CD4-positive, alpha-beta memory T cell (primary cell): Measurements from ENCODE around the gene AIM2. TPM values are rescaled to one million over a fixed set of nuclear protein-coding genes. Genes with fewer than 3 reads are reported as not detected.

ENCODE experiments used
- CTCF ChIA-PET: fragments of 350-600 bp; sonication (Branson Sonifier 250); formaldehyde crosslinking; loops from one replicate; lab custom pipeline; 2021; ENCODE audit warnings: inconsistent platforms; ENCODE audit not compliant: partially characterized antibody; lab: Charles Lee
- POLR2A ChIA-PET: fragments of 350-600 bp; sonication (Branson Sonifier 250); formaldehyde crosslinking; loops from one replicate; lab custom pipeline; 2021; ENCODE audit not compliant: partially characterized antibody; lab: Charles Lee
- DNase-seq, 5 donors: peaks; one replicate each; pipeline versions ENCODE4 v3.0.0 to v3.0.0-alpha.2; 2020 to 2022; ENCODE audit warnings: mixed read lengths in 1 of 5
- H3K27ac ChIP-seq: one replicate; pipeline ENCODE4 v1.7.0; 2013; ENCODE audit warnings: low read depth, low read length
- H3K27me3 ChIP-seq: 2 replicates; pipeline ENCODE4 v1.7.0; 2013; ENCODE audit warnings: mild to moderate bottlenecking, low read length, moderate library complexity; ENCODE audit not compliant: insufficient read depth
- H3K36me3 ChIP-seq: 2 replicates; pipeline ENCODE4 v1.7.0; 2013; ENCODE audit warnings: mild to moderate bottlenecking, low read length, moderate library complexity; ENCODE audit not compliant: insufficient read depth
- H3K4me1 ChIP-seq: 2 replicates; pipeline ENCODE4 v1.7.0; 2013; ENCODE audit warnings: mild to moderate bottlenecking, low read length, moderate library complexity; ENCODE audit not compliant: insufficient read depth
- H3K4me3 ChIP-seq, 2 donors: one replicate each; pipeline ENCODE4 v1.7.0; 2013; ENCODE audit warnings: low read length in 2 of 2, mild to moderate bottlenecking in 1 of 2
- H3K9me3 ChIP-seq, 2 donors: one replicate each; pipeline ENCODE4 v1.7.0; 2013; ENCODE audit warnings: low read length in 2 of 2, control low read depth in 1 of 2; ENCODE audit not compliant: control insufficient read depth in 1 of 2
- H3K27ac Mint-ChIP-seq, 7 donors: one replicate each; pipeline ENCODE4 v1.8.0; 2020 to 2021; ENCODE audit warnings: mixed read lengths in 7 of 7, mild to moderate bottlenecking in 6 of 7, inconsistent platforms in 3 of 7, moderate library complexity in 3 of 7
- H3K27me3 Mint-ChIP-seq, 2 donors: one replicate each; pipeline ENCODE4 v1.8.0; 2020 to 2021; ENCODE audit warnings: mixed read lengths in 2 of 2
- H3K36me3 Mint-ChIP-seq, 2 donors: one replicate each; pipeline ENCODE4 v1.8.0; 2020 to 2021; ENCODE audit warnings: mixed read lengths in 2 of 2, inconsistent platforms in 1 of 2, mild to moderate bottlenecking in 1 of 2
- H3K4me1 Mint-ChIP-seq, 4 donors: one replicate each; pipeline ENCODE4 v1.8.0; 2020 to 2021; ENCODE audit warnings: mixed read lengths in 4 of 4, mild to moderate bottlenecking in 1 of 4
- H3K4me3 Mint-ChIP-seq, 8 donors: one replicate each; pipeline ENCODE4 v1.8.0; 2020 to 2021; ENCODE audit warnings: mixed read lengths in 8 of 8, mild to moderate bottlenecking in 7 of 8, moderate library complexity in 6 of 8, inconsistent platforms in 3 of 8
- H3K9me3 Mint-ChIP-seq, 8 donors: one replicate each; pipeline ENCODE4 v1.8.0; 2020 to 2021; ENCODE audit warnings: mixed read lengths in 8 of 8, mild to moderate bottlenecking in 5 of 8, inconsistent platforms in 3 of 8, moderate library complexity in 1 of 8
- intact Hi-C: fragments of 100-400 bp; cut with micrococcal nuclease; formaldehyde crosslinking; loops from one replicate; pipeline ENCODE4 v1.15.1; 2023
- polyA plus RNA-seq, 2 donors: library from polyadenylated mRNA; unstranded; fragments of 300-500 nt; fragmentation: Illumina TruSeq; gene quantifications; one replicate each; pipeline ENCODE4 v1.2.3, GENCODE V29; 2021
- total RNA-seq, 2 experiments: library from RNA; stranded (reverse); gene quantifications; one replicate each; pipeline ENCODE4 v1.2.3, GENCODE V29; 2021

AIM2 gene
- total and polyA plus RNA-seq, 4 experiments from 2014 or later: 2.9 to 8.1 (median 7.9) TPM

GRCh38 chr1:159014003-159014571, 62.5 kb downstream of the AIM2 start:
- Histone ChIP-seq H3K27ac (peak overlapping the region; percentile 59), H3K9me3 (no peaks in the 10 kb centered on the region), H3K4me1 (peaks cover 59% of the 10 kb centered on the region), H3K4me3 (peak overlapping the region; percentile 64 to 66), H3K27me3 (no peaks in the 10 kb centered on the region), H3K36me3 (peaks cover 32% of the 10 kb centered on the region)
- intact Hi-C loops: loop anchor here (2.0 to 5.0 kb wide), 3 partner anchors 15 to 63 kb away; partner anchors contain the start of gene AIM2
- Mint-ChIP-seq H3K27ac (peak overlapping the region; percentile 18 to 97 (median 90)), H3K9me3 (peaks cover 0 to 3% (median 0%) of the 10 kb centered on the region in 8 donors), H3K27me3 (no peaks in the 10 kb centered on the region), H3K4me1 (peaks cover 47 to 82% (median 57%) of the 10 kb centered on the region in 4 donors), H3K36me3 (peaks cover 49 to 66% of the 10 kb centered on the region in 2 donors), H3K4me3 (peak overlapping the region; percentile 88 to 98 (median 94))
- DNase-seq: no peak
- POLR2A ChIA-PET: interaction anchor here (1.5 to 5.7 kb wide), 2 partner anchors 11 to 55 kb away, joined by 4 to 42 read pairs; no protein-coding TSS in a partner anchor
- CTCF ChIA-PET: no interaction called here

DNA sequence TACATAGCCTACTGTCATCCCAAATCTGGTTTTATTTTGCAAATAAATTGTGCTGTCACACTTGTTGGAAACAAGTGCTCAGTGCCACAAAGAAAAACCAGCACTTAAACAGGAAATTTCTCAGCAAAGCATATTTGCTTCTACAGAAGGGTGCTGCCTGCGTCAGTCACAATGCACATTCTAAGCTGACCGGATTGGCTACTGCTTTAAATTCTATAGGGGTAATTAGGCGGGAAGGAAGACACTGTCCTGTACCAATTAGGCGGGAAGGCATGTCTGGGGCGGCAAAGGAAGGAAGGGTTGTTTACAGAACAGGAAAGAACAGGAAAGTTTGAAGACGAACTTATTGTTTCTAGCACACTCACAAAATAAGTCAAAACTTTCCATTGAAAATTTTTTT, 64.1 kb downstream of the AIM2 start:
- Mint-ChIP-seq H3K4me1 (peaks cover 49 to 83% (median 57%) of the 10 kb centered on the region in 4 donors), H3K27ac (peak overlapping the region; percentile 85 to 97 (median 92)), H3K9me3 (peaks cover 0 to 3% (median 0%) of the 10 kb centered on the region in 8 donors), H3K27me3 (no peaks in the 10 kb centered on the region), H3K36me3 (peaks cover 40 to 51% of the 10 kb centered on the region in 2 donors), H3K4me3 (peak overlapping the region; percentile 88 to 98 (median 94))
- H3K27ac ChIP-seq: peak overlapping the region; percentile 59
- no peaks in the 10 kb centered on the region for H3K27me3 ChIP-seq
- H3K4me3 ChIP-seq: peak overlapping the region; percentile 64 to 66
- POLR2A ChIA-PET: interaction anchor here (0.9 to 5.7 kb wide), 4 partner anchors 56 to 82 kb away, joined by 3 to 42 read pairs (median 6); partner anchors contain the start of gene AIM2
- H3K9me3 ChIP-seq: no peaks in the 10 kb centered on the region
- peak; percentile 55 to 77 (median 61) for DNase-seq
- H3K4me1 ChIP-seq: peaks cover 60% of the 10 kb centered on the region
- intact Hi-C loops: loop anchor here (5.0 kb wide), 1 partner anchor 45 kb away; no protein-coding TSS in a partner anchor
- peaks cover 17% of the 10 kb centered on the region for H3K36me3 ChIP-seq
- CTCF ChIA-PET: no interaction called here

Other genes with a start within 250 kb of the AIM2 start
- under 1 TPM; 0.50 to 0.55 TPM for gene MNDA, start 245.4 kb downstream of the AIM2 start, total RNA-seq
- under 1 TPM; 0.29 to 0.57 TPM for gene MNDA, start 245.4 kb downstream of the AIM2 start, polyA plus RNA-seq
- 10 to 100 TPM; 83.6 to 93.8 TPM for gene PYHIN1, start 145.2 kb downstream of the AIM2 start, total RNA-seq
- gene PYHIN1, start 145.2 kb downstream of the AIM2 start, polyA plus RNA-seq: 10 to 100 TPM; 41.9 to 58.0 TPM
- 100 to 1,000 TPM; 160 to 162 TPM for gene IFI16, start 66.9 kb downstream of the AIM2 start, total RNA-seq
- 100 to 1,000 TPM in 1 of 2 donors, 10 to 100 TPM in 1; 53.2 to 131 TPM for gene IFI16, start 66.9 kb downstream of the AIM2 start, polyA plus RNA-seq
- gene CADM3, start 94.8 kb upstream of the AIM2 start, total RNA-seq: not detected
- gene CADM3, start 94.8 kb upstream of the AIM2 start, polyA plus RNA-seq: not detected
- not detected for gene ACKR1, start 128.1 kb upstream of the AIM2 start, total RNA-seq
- not detected for gene ACKR1, start 128.1 kb upstream of the AIM2 start, polyA plus RNA-seq
- not detected for gene FCER1A, start 225.6 kb upstream of the AIM2 start, total RNA-seq
- gene FCER1A, start 225.6 kb upstream of the AIM2 start, polyA plus RNA-seq: under 1 TPM in 1 of 2 donors, not detected in 1; 0.28 TPM